ENCODE measurements around the gene CPAMD8.

DNA sequence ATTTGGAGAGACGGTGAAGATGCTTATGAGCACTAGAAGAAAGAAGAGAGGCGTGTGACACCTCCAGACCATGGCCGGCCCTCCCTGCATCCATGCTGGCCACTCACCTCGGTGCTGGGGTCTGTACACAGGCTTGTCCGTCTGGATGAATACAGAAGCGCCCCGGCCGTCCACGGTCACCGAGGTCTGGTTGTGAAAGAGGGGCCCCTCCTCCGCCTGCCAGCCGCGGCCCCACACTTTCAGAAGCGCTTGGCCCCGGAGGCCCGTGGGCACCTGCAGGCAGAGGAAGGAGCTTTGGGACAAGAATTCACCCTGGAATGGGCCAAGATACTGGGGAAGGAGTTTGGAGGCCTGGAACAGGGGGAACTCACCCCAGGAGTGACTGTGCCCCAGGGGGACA is 15.1 kb downstream of the CPAMD8 start:
- TF ChIP-seq, protein P1, sequence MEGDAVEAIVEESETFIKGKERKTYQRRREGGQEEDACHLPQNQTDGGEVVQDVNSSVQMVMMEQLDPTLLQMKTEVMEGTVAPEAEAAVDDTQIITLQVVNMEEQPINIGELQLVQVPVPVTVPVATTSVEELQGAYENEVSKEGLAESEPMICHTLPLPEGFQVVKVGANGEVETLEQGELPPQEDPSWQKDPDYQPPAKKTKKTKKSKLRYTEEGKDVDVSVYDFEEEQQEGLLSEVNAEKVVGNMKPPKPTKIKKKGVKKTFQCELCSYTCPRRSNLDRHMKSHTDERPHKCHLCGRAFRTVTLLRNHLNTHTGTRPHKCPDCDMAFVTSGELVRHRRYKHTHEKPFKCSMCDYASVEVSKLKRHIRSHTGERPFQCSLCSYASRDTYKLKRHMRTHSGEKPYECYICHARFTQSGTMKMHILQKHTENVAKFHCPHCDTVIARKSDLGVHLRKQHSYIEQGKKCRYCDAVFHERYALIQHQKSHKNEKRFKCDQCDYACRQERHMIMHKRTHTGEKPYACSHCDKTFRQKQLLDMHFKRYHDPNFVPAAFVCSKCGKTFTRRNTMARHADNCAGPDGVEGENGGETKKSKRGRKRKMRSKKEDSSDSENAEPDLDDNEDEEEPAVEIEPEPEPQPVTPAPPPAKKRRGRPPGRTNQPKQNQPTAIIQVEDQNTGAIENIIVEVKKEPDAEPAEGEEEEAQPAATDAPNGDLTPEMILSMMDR (IDR thresholded peaks at IDR 0.05 in 2 of 3, conservative IDR thresholded peaks at IDR 0.05 in 1 of 3; ENCODE audit: borderline replicate concordance in 1 of 3, insufficient read depth in 1 of 3, low read depth in 2 of 3, low read length in 2 of 3) = no peak
- TF ChIP-seq JUND (IDR thresholded peaks at IDR 0.05) (no peak), POLR2A (IDR thresholded peaks at IDR 0.05; ENCODE audit: borderline replicate concordance, extremely low read depth, insufficient read depth, insufficient read length) (no peak), SIN3A (IDR thresholded peaks at IDR 0.05; ENCODE audit: low read depth) (no peak), EZH2 (IDR thresholded peaks at IDR 0.05) (no peak), ZNF274 (IDR thresholded peaks at IDR 0.05; ENCODE audit: low read depth, low read length) (no peak), POLR2AphosphoS5 (IDR thresholded peaks at IDR 0.05; ENCODE audit: low read depth, low read length) (no peak), RAD21 (IDR thresholded peaks at IDR 0.05; ENCODE audit: low read depth) (no peak), TCF7L2 (IDR thresholded peaks at IDR 0.05; ENCODE audit: borderline replicate concordance, extremely low read depth, insufficient read depth, insufficient read length) (no peak), EZH2phosphoT487 (IDR thresholded peaks at IDR 0.05; ENCODE audit: borderline replicate concordance) (no peak), EGR1 (IDR thresholded peaks at IDR 0.05; ENCODE audit: low read depth) (no peak)
- TF ChIP-seq, protein P2, sequence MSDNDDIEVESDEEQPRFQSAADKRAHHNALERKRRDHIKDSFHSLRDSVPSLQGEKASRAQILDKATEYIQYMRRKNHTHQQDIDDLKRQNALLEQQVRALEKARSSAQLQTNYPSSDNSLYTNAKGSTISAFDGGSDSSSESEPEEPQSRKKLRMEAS (IDR thresholded peaks at IDR 0.05) = no peak
- TF ChIP-seq, protein P3, sequence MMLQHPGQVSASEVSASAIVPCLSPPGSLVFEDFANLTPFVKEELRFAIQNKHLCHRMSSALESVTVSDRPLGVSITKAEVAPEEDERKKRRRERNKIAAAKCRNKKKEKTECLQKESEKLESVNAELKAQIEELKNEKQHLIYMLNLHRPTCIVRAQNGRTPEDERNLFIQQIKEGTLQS (IDR thresholded peaks at IDR 0.05) = no peak
